ENCODE results near the gene NSD2.

Gene NSD2

GRCh38 chr4:1832690-1833089 lies 38.5 kb upstream of the NSD2 start:
- POLR2A ChIA-PET = no interaction called here
- Histone ChIP-seq H3K27ac (ENCODE audit: extremely low read depth, low read depth, low read length) (no peak overlapping the region), H3K4me1 (ENCODE audit: control insufficient read depth, insufficient read depth, low read length) (no peaks in the 10 kb centered on the region), H3K9me3 (ENCODE audit: control insufficient read depth, insufficient read depth, low read depth, low read length) (no peaks in the 10 kb centered on the region), H3K4me3 (ENCODE audit: low read depth, low read length) (no peak overlapping the region), H3K36me3 (ENCODE audit: control insufficient read depth in 2 of 2, insufficient read depth in 1 of 2, low read length in 2 of 2) (peaks cover 5 to 79% of the 10 kb centered on the region in 2 experiments; a peak in 2 of 3 replicates)
- TF ChIP-seq ZNF324 (tag by site-specific recombination; IDR thresholded peaks at IDR 0.05) (no peak), ZNF677 (tag by site-specific recombination; IDR thresholded peaks at IDR 0.05) (no peak), ZNF792 (tag by site-specific recombination; IDR thresholded peaks at IDR 0.05) (no peak), GLIS1 (tag by site-specific recombination; IDR thresholded peaks at IDR 0.05) (no peak), RBAK (tag by site-specific recombination; IDR thresholded peaks at IDR 0.05) (no peak), ZNF558 (tag by site-specific recombination; IDR thresholded peaks at IDR 0.05) (no peak), BCL6B (tag by site-specific recombination; IDR thresholded peaks at IDR 0.05) (no peak), BCL11A (tag by site-specific recombination; IDR thresholded peaks at IDR 0.05; ENCODE audit: low read depth) (no peak), TCF7L2 (IDR thresholded peaks at IDR 0.05; ENCODE audit: borderline replicate concordance, low read depth, low read length) (no peak), OSR2 (tag by site-specific recombination; IDR thresholded peaks at IDR 0.05) (no peak), TSHZ1 (tag by site-specific recombination; IDR thresholded peaks at IDR 0.05; ENCODE audit: borderline replicate concordance) (no peak)
- CTCF ChIA-PET = interaction anchor here (1.0 kb wide), 1 partner anchor 86 kb away, joined by 4 read pairs; no protein-coding TSS in a partner anchor

GRCh38 chr4:1833307-1834046 lies 37.7 kb upstream of the NSD2 start:
- H3K4me3 ChIP-seq (ENCODE audit: low read depth, low read length) = no peak overlapping the region
- ChIA-PET CTCF (interaction anchor here (1.0 to 1.7 kb wide), 2 partner anchors 27 to 87 kb away, joined by 3 to 4 read pairs; no protein-coding TSS in a partner anchor), POLR2A (no interaction called here)
- peaks cover 11 to 84% of the 10 kb centered on the region in 2 experiments; a peak in 2 of 3 replicates for H3K36me3 ChIP-seq (ENCODE audit: control insufficient read depth in 2 of 2, insufficient read depth in 1 of 2, low read length in 2 of 2)
- no peak overlapping the region for H3K27ac ChIP-seq (ENCODE audit: extremely low read depth, low read depth, low read length)
- TF ChIP-seq GFI1B (tag by site-specific recombination; IDR thresholded peaks at IDR 0.05) (no peak), ZNF391 (tag by site-specific recombination; IDR thresholded peaks at IDR 0.05; ENCODE audit: borderline replicate concordance, low read depth) (no peak), GLIS2 (tag by site-specific recombination; IDR thresholded peaks at IDR 0.05) (no peak), ZNF433 (tag by site-specific recombination; IDR thresholded peaks at IDR 0.05; ENCODE audit: low read depth) (no peak), ATF2 (tag by site-specific recombination; IDR thresholded peaks at IDR 0.05; ENCODE audit: low read depth) (no peak), ZNF548 (tag by site-specific recombination; IDR thresholded peaks at IDR 0.05) (no peak), ZNF449 (tag by site-specific recombination; IDR thresholded peaks at IDR 0.05) (no peak)
- no peaks in the 10 kb centered on the region for H3K4me1 ChIP-seq (ENCODE audit: control insufficient read depth, insufficient read depth, low read length)
- no peaks in the 10 kb centered on the region for H3K9me3 ChIP-seq (ENCODE audit: control insufficient read depth, insufficient read depth, low read depth, low read length)
